ENCODE data around the gene WDR86. TPM values are rescaled to one million over a fixed set of nuclear protein-coding genes. Genes with fewer than 3 reads are reported as not detected.

WDR86 gene
- total RNA-seq, 2 experiments from 2014 or later = not detected

- CTCF ChIA-PET = no interaction called here
- POLR2A ChIA-PET = no interaction called here
Observed at GRCh38 chr7:151431281-151431767, 21.5 kb upstream of the WDR86 start.

GRCh38 chr7:151430391-151431205, 20.8 kb upstream of the WDR86 start:
- ChIA-PET CTCF (interaction anchor here (0.8 to 1.3 kb wide), 4 partner anchors 15 to 62 kb away, joined by 3 to 4 read pairs (median 3); no protein-coding TSS in a partner anchor), POLR2A (no interaction called here)

GRCh38 chr7:151429560-151430331, 19.9 kb upstream of the WDR86 start:
- POLR2A ChIA-PET = no interaction called here
- CTCF ChIA-PET = interaction anchor here (0.8 to 1.3 kb wide), 4 partner anchors 16 to 61 kb away, joined by 3 to 4 read pairs (median 3); no protein-coding TSS in a partner anchor

- ChIA-PET CTCF (no interaction called here), POLR2A (no interaction called here)
Observed at GRCh38 chr7:151429237-151429559, 19.4 kb upstream of the WDR86 start.

- ChIA-PET CTCF (no interaction called here), POLR2A (no interaction called here)
Observed at GRCh38 chr7:151428378-151429236, 18.8 kb upstream of the WDR86 start.

- CTCF ChIA-PET = no interaction called here
- POLR2A ChIA-PET = no interaction called here
Observed at GRCh38 chr7:151427705-151428377, 18.0 kb upstream of the WDR86 start.

GRCh38 chr7:151426904-151427704, 17.3 kb upstream of the WDR86 start:
- ChIA-PET POLR2A (no interaction called here), CTCF (interaction anchor here (2.0 kb wide), 1 partner anchor 21 kb away, joined by 6 read pairs; no protein-coding TSS in a partner anchor)

- ChIA-PET POLR2A (no interaction called here), CTCF (interaction anchor here (2.0 kb wide), 1 partner anchor 22 kb away, joined by 6 read pairs; no protein-coding TSS in a partner anchor)
Observed at GRCh38 chr7:151426441-151426903, 16.6 kb upstream of the WDR86 start.

- ChIA-PET CTCF (interaction anchor here (2.0 kb wide), 1 partner anchor 23 kb away, joined by 6 read pairs; no protein-coding TSS in a partner anchor), POLR2A (no interaction called here)
Observed at GRCh38 chr7:151425670-151426440, 16.0 kb upstream of the WDR86 start.

GRCh38 chr7:151424799-151425198, 15.0 kb upstream of the WDR86 start:
- ChIA-PET CTCF (interaction anchor here (2.0 kb wide), 1 partner anchor 24 kb away, joined by 6 read pairs; no protein-coding TSS in a partner anchor), POLR2A (no interaction called here)

GRCh38 chr7:151423936-151424335, 14.1 kb upstream of the WDR86 start:
- POLR2A ChIA-PET = no interaction called here
- CTCF ChIA-PET = interaction anchor here (2.6 kb wide), 1 partner anchor 25 kb away, joined by 9 read pairs; no protein-coding TSS in a partner anchor

GRCh38 chr7:151423226-151423625, 13.4 kb upstream of the WDR86 start:
- POLR2A ChIA-PET = no interaction called here
- CTCF ChIA-PET = interaction anchor here (2.6 kb wide), 1 partner anchor 25 kb away, joined by 9 read pairs; no protein-coding TSS in a partner anchor

GRCh38 chr7:151422212-151422611, 12.4 kb upstream of the WDR86 start:
- POLR2A ChIA-PET = no interaction called here
- CTCF ChIA-PET = interaction anchor here (2.6 kb wide), 1 partner anchor 26 kb away, joined by 9 read pairs; no protein-coding TSS in a partner anchor

- POLR2A ChIA-PET = no interaction called here
Observed at GRCh38 chr7:151420144-151420543, 10.3 kb upstream of the WDR86 start.

GRCh38 chr7:151416941-151417315, 7.1 kb upstream of the WDR86 start:
- CTCF ChIA-PET = interaction anchor here (1.6 kb wide), 1 partner anchor 32 kb away, joined by 3 read pairs; no protein-coding TSS in a partner anchor
- POLR2A ChIA-PET = no interaction called here

More at GRCh38 chr7:151420144-151420543, 10.3 kb upstream of the WDR86 start:
- CTCF ChIA-PET = no interaction called here

GRCh38 chr7:151416112-151416940, 6.5 kb upstream of the WDR86 start:
- POLR2A ChIA-PET = interaction anchor here (1.2 kb wide), 1 partner anchor 21 kb away, joined by 3 read pairs; no protein-coding TSS in a partner anchor

More at GRCh38 chr7:151416112-151416940, 6.5 kb upstream of the WDR86 start:
- CTCF ChIA-PET = interaction anchor here (1.6 kb wide), 1 partner anchor 32 kb away, joined by 3 read pairs; no protein-coding TSS in a partner anchor
